HG02642 (cell line): Measurements from ENCODE around the gene FAM163B.

Experiments used
- ATAC-seq: cut with Tn5 transposase; IDR thresholded peaks from one replicate; pipeline ENCODE4 v1.9.1; 2021; ENCODE audit warnings: mild to moderate bottlenecking; ENCODE audit not compliant: unreplicated experiment, poor library complexity

FAM163B gene

GRCh38 chr9:133609311-133610098 is at the start of gene FAM163B:
Gene FAM163B (minus strand): TSS chr9:133609389. CDS start chr9:133580223, 29,166 bp downstream.
- ATAC-seq: no peak

- ATAC-seq: no peak
Measured at GRCh38 chr9:133657120-133657661, 48.0 kb upstream of the FAM163B start.

GRCh38 chr9:133656211-133657119 is 47.3 kb upstream of the FAM163B start:
- ATAC-seq: no peak

GRCh38 chr9:133655701-133656100 is 46.5 kb upstream of the FAM163B start:
- ATAC-seq: no peak

- no peak for ATAC-seq
Measured at GRCh38 chr9:133654736-133655657, 45.8 kb upstream of the FAM163B start.

GRCh38 chr9:133653638-133654037 is 44.4 kb upstream of the FAM163B start:
- ATAC-seq: no peak

- no peak for ATAC-seq
Measured at GRCh38 chr9:133650026-133650425, 40.8 kb upstream of the FAM163B start.

- ATAC-seq: no peak
Measured at GRCh38 chr9:133649194-133649593, 40.0 kb upstream of the FAM163B start.

GRCh38 chr9:133647765-133648469 is 38.7 kb upstream of the FAM163B start:
- no peak for ATAC-seq

GRCh38 chr9:133647148-133647547 is 38.0 kb upstream of the FAM163B start:
- ATAC-seq: no peak

- no peak for ATAC-seq
Measured at GRCh38 chr9:133645021-133645765, 36.0 kb upstream of the FAM163B start.

- no peak for ATAC-seq
Measured at GRCh38 chr9:133643978-133644760, 35.0 kb upstream of the FAM163B start.

- no peak for ATAC-seq
Measured at GRCh38 chr9:133643362-133643755, 34.2 kb upstream of the FAM163B start.

GRCh38 chr9:133642708-133643361 is 33.6 kb upstream of the FAM163B start:
- no peak for ATAC-seq

GRCh38 chr9:133641861-133642595 is 32.8 kb upstream of the FAM163B start:
- no peak for ATAC-seq

- no peak for ATAC-seq
Measured at GRCh38 chr9:133641396-133641655, 32.1 kb upstream of the FAM163B start.
